Neural cell (in vitro differentiated cells): ENCODE data around the gene PXK. TPM values are rescaled to one million over a fixed set of nuclear protein-coding genes. Genes with fewer than 3 reads are reported as not detected.

ENCODE experiments used
- H2AFZ ChIP-seq: fragments of 200-600, 300-800 bp; sonication (generic), shearing (Covaris generic); 2 replicates; pipeline ENCODE4 v1.6.0; 2014; ENCODE audit warnings: low read depth, mild to moderate bottlenecking, antibody characterized with exemption, low read length, moderate library complexity
- H3F3A ChIP-seq: fragments of 200-600 bp; shearing (Covaris generic); 2 replicates; pipeline ENCODE4 v1.6.1; 2016; ENCODE audit warnings: mild to moderate bottlenecking, moderate library complexity, mixed read lengths, antibody characterized with exemption, low read length; ENCODE audit not compliant: insufficient read depth, poor library complexity, severe bottlenecking
- H3K27ac ChIP-seq: fragments of 200-600, 300-800 bp; sonication (generic), shearing (Covaris generic); 2 replicates; pipeline ENCODE4 v1.5.1; 2014; ENCODE audit warnings: mild to moderate bottlenecking, low read length, moderate library complexity
- H3K27me3 ChIP-seq: fragments of 300-800, 200-600 bp; sonication (generic), shearing (Covaris generic); 2 replicates; pipeline ENCODE4 v1.6.0; 2014; ENCODE audit warnings: mild to moderate bottlenecking, low read depth, low read length, moderate library complexity; ENCODE audit not compliant: insufficient read depth
- H3K36me3 ChIP-seq: fragments of 300-800, 200-600 bp; sonication (generic), shearing (Covaris generic); 2 replicates; pipeline ENCODE4 v1.5.1; 2014; ENCODE audit warnings: mild to moderate bottlenecking, antibody characterized with exemption, low read length, moderate library complexity; ENCODE audit not compliant: insufficient read depth
- H3K4me2 ChIP-seq: fragments of 300-800, 200-600 bp; sonication (generic), shearing (Covaris generic); 2 replicates; pipeline ENCODE4 v1.6.0; 2014; ENCODE audit warnings: mild to moderate bottlenecking, low read length
- H3K4me3 ChIP-seq: fragments of 300-800, 200-600 bp; sonication (generic), shearing (Covaris generic); 2 replicates; pipeline ENCODE4 v1.5.1; 2014; ENCODE audit warnings: mild to moderate bottlenecking, low read length, moderate library complexity
- H3K79me2 ChIP-seq: fragments of 200-600 bp; shearing (Covaris generic); replicated peaks from 2 replicates; pipeline ENCODE4 v1.6.0; 2014; ENCODE audit warnings: mild to moderate bottlenecking, low read length, moderate library complexity; ENCODE audit not compliant: insufficient read depth
- H3K9ac ChIP-seq: fragments of 300-800, 200-600 bp; sonication (generic), shearing (Covaris generic); 2 replicates; pipeline ENCODE4 v1.6.1; 2016; ENCODE audit warnings: mild to moderate bottlenecking, low read length, mixed read lengths
- H3K9me2 ChIP-seq: fragments of 200-600 bp; shearing (Covaris generic); 2 replicates; pipeline ENCODE4 v1.6.1; 2016; ENCODE audit warnings: mild to moderate bottlenecking, low read length, mixed read lengths; ENCODE audit not compliant: insufficient read depth
- H3K9me3 ChIP-seq: fragments of 200-600, 300-800 bp; sonication (generic), shearing (Covaris generic); 2 replicates; pipeline ENCODE4 v1.6.1; 2016; ENCODE audit warnings: mild to moderate bottlenecking, mixed run types, low read length, moderate library complexity, mixed read lengths
- H4K20me1 ChIP-seq: fragments of 200-600 bp; shearing (Covaris generic); 2 replicates; pipeline ENCODE4 v1.6.1; 2016; ENCODE audit warnings: mild to moderate bottlenecking, mixed run types; ENCODE audit not compliant: insufficient read depth
- CTCF ChIP-seq: fragments of 450-650 bp; IDR thresholded peaks from 2 replicates; pipeline ENCODE4 v1.5.1; 2014; ENCODE audit warnings: antibody characterized with exemption, mild to moderate bottlenecking, moderate library complexity; ENCODE audit not compliant: poor library complexity, severe bottlenecking
- EP300 ChIP-seq: fragments of 450-650 bp; conservative IDR thresholded peaks from 2 replicates; pipeline ENCODE4 v1.6.1; 2014; ENCODE audit warnings: antibody characterized with exemption, mild to moderate bottlenecking, moderate library complexity; ENCODE audit not compliant: poor library complexity, severe bottlenecking
- EZH2 ChIP-seq: fragments of 200-600, 300-800 bp; shearing (Covaris generic), sonication (generic); IDR thresholded peaks from 2 replicates; pipeline ENCODE4 v1.6.1; 2014; ENCODE audit warnings: antibody characterized with exemption, low read length, borderline replicate concordance, mild to moderate bottlenecking; ENCODE audit not compliant: insufficient read depth, poor library complexity, severe bottlenecking
- MXI1 ChIP-seq: fragments of 450-650 bp; conservative IDR thresholded peaks from 2 replicates; pipeline ENCODE4 v1.6.1; 2014; ENCODE audit warnings: antibody characterized with exemption, mild to moderate bottlenecking; ENCODE audit not compliant: poor library complexity, severe bottlenecking
- POLR2AphosphoS5 ChIP-seq: IDR thresholded peaks from 2 replicates; pipeline ENCODE4 v1.6.1; 2012
- RAD21 ChIP-seq: fragments of 450-650 bp; conservative IDR thresholded peaks from 2 replicates; pipeline ENCODE4 v1.6.1; 2014; ENCODE audit warnings: antibody characterized with exemption, mild to moderate bottlenecking, moderate library complexity
- REST ChIP-seq: IDR thresholded peaks from 2 replicates; pipeline ENCODE4 v1.6.1; 2012; ENCODE audit warnings: borderline replicate concordance
- SMC3 ChIP-seq: fragments of 450-650 bp; conservative IDR thresholded peaks from 2 replicates; pipeline ENCODE4 v1.6.1; 2014; ENCODE audit warnings: antibody characterized with exemption, mild to moderate bottlenecking, moderate library complexity; ENCODE audit not compliant: poor library complexity
- TAF1 ChIP-seq: IDR thresholded peaks from 2 replicates; pipeline ENCODE4 v1.6.1; 2012; ENCODE audit warnings: low read depth
- polyA plus RNA-seq: library from polyadenylated mRNA; depleted of rRNA; stranded (reverse); fragments of >200 nt; gene quantifications from 2 replicates; pipeline ENCODE4 v1.2.3, GENCODE V29; 2014

The PXK gene
- polyA plus RNA-seq, 1 donor from 2014 or later: 37.7 TPM

GRCh38 chr3:58359621-58360020 lies 26.9 kb downstream of the PXK start:
- Histone ChIP-seq H3K36me3 (no peaks in the 10 kb centered on the region), H3K9me3 (no peaks in the 10 kb centered on the region), H3K27ac (no peak overlapping the region), H4K20me1 (no peaks in the 10 kb centered on the region), H3K9ac (no peak overlapping the region), H3K4me3 (no peak overlapping the region), H3K4me2 (no peak overlapping the region), H3K27me3 (no peaks in the 10 kb centered on the region), H3F3A (no peaks in the 10 kb centered on the region), H3K79me2 (no peaks in the 10 kb centered on the region), H2AFZ (no peak overlapping the region), H3K9me2 (no peaks in the 10 kb centered on the region)
- no peak for TF ChIP-seq TAF1
- TF ChIP-seq MXI1: no peak
- TF ChIP-seq CTCF: no peak
- TF ChIP-seq RAD21: no peak
- TF ChIP-seq SMC3: no peak
- TF ChIP-seq EZH2: no peak
- no peak for TF ChIP-seq REST

- Histone ChIP-seq H3K79me2 (no peaks in the 10 kb centered on the region), H3K36me3 (no peaks in the 10 kb centered on the region), H3K9me2 (no peaks in the 10 kb centered on the region), H3K9me3 (no peaks in the 10 kb centered on the region), H3F3A (no peaks in the 10 kb centered on the region), H2AFZ (no peak overlapping the region), H3K27me3 (no peaks in the 10 kb centered on the region), H3K4me2 (no peak overlapping the region), H4K20me1 (no peaks in the 10 kb centered on the region), H3K9ac (no peak overlapping the region), H3K4me3 (no peak overlapping the region), H3K27ac (no peak overlapping the region)
- TF ChIP-seq REST: no peak
- TF ChIP-seq EZH2: no peak
- TF ChIP-seq SMC3: no peak
- no peak for TF ChIP-seq TAF1
- TF ChIP-seq RAD21: no peak
- TF ChIP-seq CTCF: no peak
- TF ChIP-seq MXI1: no peak
- TF ChIP-seq EP300: no peak
- no peak for TF ChIP-seq POLR2AphosphoS5
These were observed 29.2 kb downstream of the PXK start for GRCh38 chr3:58361866-58362265.
